DND-41 (cell line): ENCODE results near the gene JARID2.

Experiments used
- EZH2 ChIP-seq: IDR thresholded peaks from 3 replicates; pipeline ENCODE4 v1.6.1; 2012; ENCODE audit warnings: borderline replicate concordance, low read depth, mild to moderate bottlenecking, moderate library complexity, low read length, inconsistent platforms; ENCODE audit not compliant: severe bottlenecking
- TF ChIP-seq, protein P1 (sequence below): IDR thresholded peaks from 2 replicates; pipeline ENCODE4 v1.5.1; 2012; ENCODE audit warnings: borderline replicate concordance, low read length, moderate library complexity, mild to moderate bottlenecking; ENCODE audit not compliant: poor library complexity, severe bottlenecking; ENCODE audit errors: extremely low read depth

GRCh38 chr6:15279047-15279661 is 33.3 kb downstream of the JARID2 start:
- TF ChIP-seq, protein P1, sequence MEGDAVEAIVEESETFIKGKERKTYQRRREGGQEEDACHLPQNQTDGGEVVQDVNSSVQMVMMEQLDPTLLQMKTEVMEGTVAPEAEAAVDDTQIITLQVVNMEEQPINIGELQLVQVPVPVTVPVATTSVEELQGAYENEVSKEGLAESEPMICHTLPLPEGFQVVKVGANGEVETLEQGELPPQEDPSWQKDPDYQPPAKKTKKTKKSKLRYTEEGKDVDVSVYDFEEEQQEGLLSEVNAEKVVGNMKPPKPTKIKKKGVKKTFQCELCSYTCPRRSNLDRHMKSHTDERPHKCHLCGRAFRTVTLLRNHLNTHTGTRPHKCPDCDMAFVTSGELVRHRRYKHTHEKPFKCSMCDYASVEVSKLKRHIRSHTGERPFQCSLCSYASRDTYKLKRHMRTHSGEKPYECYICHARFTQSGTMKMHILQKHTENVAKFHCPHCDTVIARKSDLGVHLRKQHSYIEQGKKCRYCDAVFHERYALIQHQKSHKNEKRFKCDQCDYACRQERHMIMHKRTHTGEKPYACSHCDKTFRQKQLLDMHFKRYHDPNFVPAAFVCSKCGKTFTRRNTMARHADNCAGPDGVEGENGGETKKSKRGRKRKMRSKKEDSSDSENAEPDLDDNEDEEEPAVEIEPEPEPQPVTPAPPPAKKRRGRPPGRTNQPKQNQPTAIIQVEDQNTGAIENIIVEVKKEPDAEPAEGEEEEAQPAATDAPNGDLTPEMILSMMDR = no peak
- TF ChIP-seq EZH2 = no peak
